ENCODE data around the gene MAB21L3. TPM values are rescaled to one million over a fixed set of nuclear protein-coding genes. Genes with fewer than 3 reads are reported as not detected.
"Not testable (repeated sequence)": the region's sequence is repeated elsewhere in the genome, so short reads cannot be mapped to it uniquely, and the experiment has no call there.

The MAB21L3 gene
- total RNA-seq, 1 donor = 0.36 TPM

- Histone ChIP-seq H3K27ac (ENCODE audit: low read depth, low read length) (no peak overlapping the region), H3K4me1 (ENCODE audit: insufficient read depth, low read length) (no peaks in the 10 kb centered on the region), H4K20me1 (ENCODE audit: insufficient read depth, low read length) (no peaks in the 10 kb centered on the region), H3K79me2 (ENCODE audit: insufficient read depth, low read length) (no peaks in the 10 kb centered on the region), H2AFZ (ENCODE audit: low read length) (no peak overlapping the region), H3K9me3 (ENCODE audit: low read depth, low read length) (no peaks in the 10 kb centered on the region), H3K4me2 (ENCODE audit: insufficient read depth, low read length) (no peak overlapping the region), H3K4me3 (ENCODE audit: insufficient read depth, low read length) (no peak overlapping the region), H3K27me3 (ENCODE audit: insufficient read depth, low read length) (peaks cover 5% of the 10 kb centered on the region), H3K36me3 (ENCODE audit: insufficient read depth, low read length) (no peaks in the 10 kb centered on the region)
- TF ChIP-seq, protein P1, sequence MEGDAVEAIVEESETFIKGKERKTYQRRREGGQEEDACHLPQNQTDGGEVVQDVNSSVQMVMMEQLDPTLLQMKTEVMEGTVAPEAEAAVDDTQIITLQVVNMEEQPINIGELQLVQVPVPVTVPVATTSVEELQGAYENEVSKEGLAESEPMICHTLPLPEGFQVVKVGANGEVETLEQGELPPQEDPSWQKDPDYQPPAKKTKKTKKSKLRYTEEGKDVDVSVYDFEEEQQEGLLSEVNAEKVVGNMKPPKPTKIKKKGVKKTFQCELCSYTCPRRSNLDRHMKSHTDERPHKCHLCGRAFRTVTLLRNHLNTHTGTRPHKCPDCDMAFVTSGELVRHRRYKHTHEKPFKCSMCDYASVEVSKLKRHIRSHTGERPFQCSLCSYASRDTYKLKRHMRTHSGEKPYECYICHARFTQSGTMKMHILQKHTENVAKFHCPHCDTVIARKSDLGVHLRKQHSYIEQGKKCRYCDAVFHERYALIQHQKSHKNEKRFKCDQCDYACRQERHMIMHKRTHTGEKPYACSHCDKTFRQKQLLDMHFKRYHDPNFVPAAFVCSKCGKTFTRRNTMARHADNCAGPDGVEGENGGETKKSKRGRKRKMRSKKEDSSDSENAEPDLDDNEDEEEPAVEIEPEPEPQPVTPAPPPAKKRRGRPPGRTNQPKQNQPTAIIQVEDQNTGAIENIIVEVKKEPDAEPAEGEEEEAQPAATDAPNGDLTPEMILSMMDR (IDR thresholded peaks at IDR 0.05; ENCODE audit: extremely low read depth, low read depth, low read length) = no peak
- DNase-seq (ENCODE audit: insufficient read length, low spot score, missing footprints) = no peak
Measured at GRCh38 chr1:116134476-116134773, 23.2 kb downstream of the MAB21L3 start.

GRCh38 chr1:116138277-116138792 is 27.1 kb downstream of the MAB21L3 start:
- H3K4me2 ChIP-seq (ENCODE audit: insufficient read depth, low read length) = peak overlapping the region; percentile 75
- no peaks in the 10 kb centered on the region for H3K9me3 ChIP-seq (ENCODE audit: low read depth, low read length)
- no peak overlapping the region for H3K27ac ChIP-seq (ENCODE audit: low read depth, low read length)
- H2AFZ ChIP-seq (ENCODE audit: low read length) = peak overlapping the region; percentile 92
- no peaks in the 10 kb centered on the region for H3K4me1 ChIP-seq (ENCODE audit: insufficient read depth, low read length)
- no peaks in the 10 kb centered on the region for H4K20me1 ChIP-seq (ENCODE audit: insufficient read depth, low read length)
- DNase-seq (ENCODE audit: insufficient read length, low spot score, missing footprints) = no peak
- no peaks in the 10 kb centered on the region for H3K27me3 ChIP-seq (ENCODE audit: insufficient read depth, low read length)
- TF ChIP-seq, protein P1 (IDR thresholded peaks at IDR 0.05; ENCODE audit: extremely low read depth, low read depth, low read length) = no peak
- no peaks in the 10 kb centered on the region for H3K79me2 ChIP-seq (ENCODE audit: insufficient read depth, low read length)
- no peaks in the 10 kb centered on the region for H3K36me3 ChIP-seq (ENCODE audit: insufficient read depth, low read length)
- H3K4me3 ChIP-seq (ENCODE audit: insufficient read depth, low read length) = no peak overlapping the region

DNA sequence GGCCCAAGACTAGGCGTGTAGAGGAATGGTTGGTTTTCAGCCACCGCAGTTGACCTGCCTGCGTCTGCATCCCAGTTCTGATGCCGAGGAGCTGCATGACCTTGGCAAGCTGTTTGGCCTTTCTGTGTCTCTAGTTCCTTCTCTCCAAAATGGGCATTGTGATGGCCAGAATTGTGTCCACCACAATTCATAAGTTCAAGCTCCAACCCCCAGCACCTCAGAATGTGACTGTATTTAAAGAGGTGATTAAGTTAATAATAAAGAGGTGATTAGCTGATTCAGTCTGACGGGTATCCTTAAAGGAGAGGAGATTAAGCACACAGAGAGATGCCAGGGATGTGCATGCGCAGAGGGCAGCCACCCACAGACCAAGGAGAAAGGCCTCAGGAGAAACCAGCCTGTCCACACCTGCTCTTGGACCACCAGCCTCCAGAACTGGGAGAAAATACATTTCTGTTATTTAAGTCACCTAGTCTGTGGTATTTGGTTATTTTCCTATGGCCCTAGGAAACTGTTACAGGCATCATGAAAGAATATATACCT is 28.5 kb downstream of the MAB21L3 start:
- Histone ChIP-seq H4K20me1 (ENCODE audit: insufficient read depth, low read length) (no peaks in the 10 kb centered on the region), H3K27ac (ENCODE audit: low read depth, low read length) (no peak overlapping the region), H3K9me3 (ENCODE audit: low read depth, low read length) (no peaks in the 10 kb centered on the region), H3K36me3 (ENCODE audit: insufficient read depth, low read length) (no peaks in the 10 kb centered on the region), H3K4me3 (ENCODE audit: insufficient read depth, low read length) (no peak overlapping the region), H2AFZ (ENCODE audit: low read length) (no peak overlapping the region), H3K4me1 (ENCODE audit: insufficient read depth, low read length) (no peaks in the 10 kb centered on the region), H3K27me3 (ENCODE audit: insufficient read depth, low read length) (no peaks in the 10 kb centered on the region), H3K79me2 (ENCODE audit: insufficient read depth, low read length) (no peaks in the 10 kb centered on the region), H3K4me2 (ENCODE audit: insufficient read depth, low read length) (no peak overlapping the region)
- TF ChIP-seq, protein P1 (IDR thresholded peaks at IDR 0.05; ENCODE audit: extremely low read depth, low read depth, low read length) = no peak
- DNase-seq (ENCODE audit: insufficient read length, low spot score, missing footprints) = no peak

- Histone ChIP-seq H3K4me1 (ENCODE audit: insufficient read depth, low read length) (no peaks in the 10 kb centered on the region), H3K79me2 (ENCODE audit: insufficient read depth, low read length) (no peaks in the 10 kb centered on the region), H3K27ac (ENCODE audit: low read depth, low read length) (no peak overlapping the region), H3K9me3 (ENCODE audit: low read depth, low read length) (no peaks in the 10 kb centered on the region), H4K20me1 (ENCODE audit: insufficient read depth, low read length) (no peaks in the 10 kb centered on the region), H3K4me3 (ENCODE audit: insufficient read depth, low read length) (no peak overlapping the region), H2AFZ (ENCODE audit: low read length) (no peak overlapping the region), H3K27me3 (ENCODE audit: insufficient read depth, low read length) (no peaks in the 10 kb centered on the region), H3K36me3 (ENCODE audit: insufficient read depth, low read length) (no peaks in the 10 kb centered on the region), H3K4me2 (ENCODE audit: insufficient read depth, low read length) (no peak overlapping the region)
- DNase-seq (ENCODE audit: insufficient read length, low spot score, missing footprints) = no peak
- TF ChIP-seq, protein P1 (IDR thresholded peaks at IDR 0.05; ENCODE audit: extremely low read depth, low read depth, low read length) = no peak
Measured at GRCh38 chr1:116144151-116144550, 33.0 kb downstream of the MAB21L3 start.

- not testable (repeated sequence) for H3K36me3 ChIP-seq (ENCODE audit: insufficient read depth, low read length); H3K4me1 ChIP-seq (ENCODE audit: insufficient read depth, low read length); H3K27ac ChIP-seq (ENCODE audit: low read depth, low read length); H3K27me3 ChIP-seq (ENCODE audit: insufficient read depth, low read length); DNase-seq (ENCODE audit: insufficient read length, low spot score, missing footprints); H4K20me1 ChIP-seq (ENCODE audit: insufficient read depth, low read length); H3K4me3 ChIP-seq (ENCODE audit: insufficient read depth, low read length); H3K4me2 ChIP-seq (ENCODE audit: insufficient read depth, low read length); H2AFZ ChIP-seq (ENCODE audit: low read length); H3K79me2 ChIP-seq (ENCODE audit: insufficient read depth, low read length); H3K9me3 ChIP-seq (ENCODE audit: low read depth, low read length)
Measured at GRCh38 chr1:116146447-116147113, 35.4 kb downstream of the MAB21L3 start.

Measured in osteoblast (primary cell).